Measurements from ENCODE around the gene SRPRB. TPM values are rescaled to one million over a fixed set of nuclear protein-coding genes. Genes with fewer than 3 reads are reported as not detected.

Gene SRPRB
- total RNA-seq, 1 experiment from 2014 or later = 54.8 TPM

- no peaks in the 10 kb centered on the region; the same call in 1 of the 2 replicates for H3K27me3 Mint-ChIP-seq (ENCODE audit: low read depth)
- peaks cover 19 to 21% of the 10 kb centered on the region in 2 experiments for H3K4me1 Mint-ChIP-seq
- no peak overlapping the region for H2BK12ac ChIP-seq (ENCODE audit: insufficient read length, low read depth, low read length)
- no peak overlapping the region for H3K14ac ChIP-seq (ENCODE audit: insufficient read depth, low read length)
- no peaks in the 10 kb centered on the region for H3K9me3 ChIP-seq (ENCODE audit: control insufficient read depth, low read depth, low read length)
- no peak overlapping the region for H2BK20ac ChIP-seq (ENCODE audit: low read depth, low read length, poor library complexity, severe bottlenecking)
- H3K9ac ChIP-seq (ENCODE audit: extremely low read depth, insufficient read length, low read length) = no peak overlapping the region
- no peak for TF ChIP-seq CTCF (conservative IDR thresholded peaks at IDR 0.05)
- no peak overlapping the region for H3K27ac ChIP-seq (ENCODE audit: insufficient read length, low read depth, low read length)
- no peak overlapping the region for H3K56ac ChIP-seq (ENCODE audit: insufficient read length, low read depth, low read length)
- H3K79me2 ChIP-seq (ENCODE audit: insufficient read depth, low read length) = no peaks in the 10 kb centered on the region
- H3K23me2 ChIP-seq (ENCODE audit: insufficient read length, low read depth, low read length, poor library complexity, severe bottlenecking) = no peaks in the 10 kb centered on the region
- H3K4ac ChIP-seq (ENCODE audit: low read depth, low read length) = no peak overlapping the region
- no peaks in the 10 kb centered on the region for H3K79me1 ChIP-seq (ENCODE audit: insufficient read depth, low read depth, low read length, poor library complexity, severe bottlenecking)
- no peak overlapping the region for H3T11ph ChIP-seq (ENCODE audit: low read length)
- no peaks in the 10 kb centered on the region for H3K9me3 Mint-ChIP-seq
- no peaks in the 10 kb centered on the region for H3K27me3 ChIP-seq (ENCODE audit: insufficient read depth, low read length)
- H2AK5ac ChIP-seq (ENCODE audit: insufficient read length, low read length) = no peak overlapping the region
- H3K27ac Mint-ChIP-seq = peak overlapping the region in 2 of 3 experiments; percentile 53 to 74; a peak in 2 of 7 replicates
- H3K4me3 Mint-ChIP-seq = no peak overlapping the region
- no peak overlapping the region for H2BK5ac ChIP-seq (ENCODE audit: insufficient read length, low read length)
- no CpG with 5 or more reads among the region's 7 CpGs for WGBS (ENCODE audit: extremely low coverage, insufficient read length, low lambda C conversion rate)
- no peak overlapping the region for H2BK15ac ChIP-seq (ENCODE audit: low read depth, low read length)
- no peak overlapping the region for H3K18ac ChIP-seq (ENCODE audit: insufficient read length, low read depth, low read length)
- H4K20me1 ChIP-seq (ENCODE audit: control insufficient read depth, insufficient read depth, insufficient read length) = no peaks in the 10 kb centered on the region
- H2BK120ac ChIP-seq (ENCODE audit: low read depth, low read length, poor library complexity, severe bottlenecking) = no peak overlapping the region
- H4K8ac ChIP-seq (replicated peaks; ENCODE audit: insufficient read length, low read depth, low read length) = no peak overlapping the region
- no peaks in the 10 kb centered on the region for H3K4me1 ChIP-seq (ENCODE audit: insufficient read depth, low read length)
- no peak overlapping the region for H4K91ac ChIP-seq (ENCODE audit: insufficient read length, low read depth, low read length)
- H4K5ac ChIP-seq (ENCODE audit: insufficient read length, low read depth, low read length) = no peak overlapping the region
- H3K4me2 ChIP-seq (ENCODE audit: insufficient read depth, insufficient read length, low read length) = no peak overlapping the region
- H3K23ac ChIP-seq (ENCODE audit: insufficient read length, low read depth, low read length) = no peak overlapping the region
- DNase-seq = no peak
- no peak overlapping the region for H2AFZ ChIP-seq (ENCODE audit: low read length)
- peaks cover 0 to 2% (median 0%) of the 10 kb centered on the region in 3 experiments; a peak in 1 of 7 replicates for H3K36me3 Mint-ChIP-seq (ENCODE audit: insufficient read depth in 1 of 3, low read depth in 3 of 3)
These were observed 63.3 kb downstream of the SRPRB start for GRCh38 chr3:133868758-133869475.
